ENCODE measurements around the gene RBM17.
"Not testable (repeated sequence)": the region's sequence is repeated elsewhere in the genome, so short reads cannot be mapped to it uniquely, and the experiment has no call there.

RBM17 gene

DNA sequence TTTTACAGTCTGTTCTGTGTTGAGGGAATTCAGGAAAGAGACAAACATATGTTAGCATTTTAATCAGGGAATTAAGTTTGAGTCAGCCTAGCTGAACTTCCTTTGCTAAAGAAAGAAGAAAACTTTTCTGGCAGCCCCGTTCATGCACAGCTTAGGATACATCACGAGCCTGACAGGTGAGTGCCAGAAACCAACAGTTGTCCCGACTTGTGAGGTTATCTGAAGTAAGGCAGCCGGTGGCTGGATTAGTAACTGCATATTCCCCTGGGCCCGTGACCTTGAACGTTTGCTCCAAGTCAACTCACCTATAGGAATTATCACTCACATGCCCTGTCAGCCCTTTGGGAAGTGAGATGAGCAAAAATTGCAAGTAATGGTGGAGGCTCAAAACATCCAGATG, 24.1 kb downstream of the RBM17 start:
- DNase-seq (ENCODE audit: low read depth in 2 of 2), result no peak

DNA sequence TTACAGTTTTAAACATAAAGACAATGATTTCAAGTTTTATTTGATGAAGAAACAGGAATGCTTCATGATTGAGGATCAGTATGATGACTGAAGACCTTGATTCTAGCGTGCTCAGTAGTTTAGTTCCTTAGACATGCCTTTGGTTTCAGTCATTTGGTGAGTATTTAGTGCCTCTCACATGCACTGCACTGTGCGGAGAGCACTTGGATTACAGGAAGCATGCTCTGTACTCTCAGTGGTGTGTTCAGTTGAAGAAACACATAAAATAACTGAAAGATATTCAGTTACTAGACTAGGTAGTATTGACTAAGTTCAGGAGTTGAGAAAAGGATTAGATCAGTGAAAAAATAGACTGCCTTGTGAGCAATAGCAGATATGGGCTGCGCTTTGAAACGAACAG, 25.5 kb downstream of the RBM17 start:
- no peak for DNase-seq (ENCODE audit: low read depth in 2 of 2)

DNA sequence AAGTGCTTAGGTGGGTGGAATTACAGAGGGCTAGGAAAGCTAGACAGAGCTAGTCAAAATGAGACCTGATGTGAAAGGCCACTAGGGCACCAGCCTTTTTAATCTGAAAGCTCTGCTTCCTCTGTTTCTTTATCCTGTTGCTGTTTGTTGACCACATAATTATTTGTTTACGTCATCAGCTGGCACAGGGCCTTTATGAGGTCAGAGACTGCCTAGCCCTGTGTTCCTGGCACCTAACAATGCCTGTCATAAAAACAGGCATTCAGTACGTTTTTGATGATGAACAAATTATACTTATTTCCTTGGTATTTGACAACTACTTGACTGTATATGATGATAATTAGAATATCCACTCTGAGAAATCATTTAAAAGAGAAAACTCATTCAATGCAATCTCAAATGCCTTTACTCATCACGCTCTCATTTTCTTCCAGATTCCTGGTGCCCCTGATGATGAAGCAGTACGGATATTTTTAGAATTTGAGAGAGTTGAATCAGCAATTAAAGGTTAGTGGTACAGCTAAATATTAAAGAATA, 26.0 kb downstream of the RBM17 start:
- no peak for DNase-seq (ENCODE audit: low read depth in 2 of 2)

DNA sequence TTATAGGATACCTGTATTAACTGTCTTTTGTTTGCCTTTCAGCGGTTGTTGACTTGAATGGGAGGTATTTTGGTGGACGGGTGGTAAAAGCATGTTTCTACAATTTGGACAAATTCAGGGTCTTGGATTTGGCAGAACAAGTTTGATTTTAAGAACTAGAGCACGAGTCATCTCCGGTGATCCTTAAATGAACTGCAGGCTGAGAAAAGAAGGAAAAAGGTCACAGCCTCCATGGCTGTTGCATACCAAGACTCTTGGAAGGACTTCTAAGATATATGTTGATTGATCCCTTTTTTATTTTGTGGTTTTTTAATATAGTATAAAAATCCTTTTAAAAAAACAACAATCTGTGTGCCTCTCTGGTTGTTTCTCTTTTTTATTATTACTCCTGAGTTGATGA, 26.6 kb downstream of the RBM17 start:
- DNase-seq (ENCODE audit: low read depth in 2 of 2), result no peak

GRCh38 chr10:6115824-6116350, 27.1 kb downstream of the RBM17 start:
- no peak for DNase-seq (ENCODE audit: low read depth in 2 of 2)

DNA sequence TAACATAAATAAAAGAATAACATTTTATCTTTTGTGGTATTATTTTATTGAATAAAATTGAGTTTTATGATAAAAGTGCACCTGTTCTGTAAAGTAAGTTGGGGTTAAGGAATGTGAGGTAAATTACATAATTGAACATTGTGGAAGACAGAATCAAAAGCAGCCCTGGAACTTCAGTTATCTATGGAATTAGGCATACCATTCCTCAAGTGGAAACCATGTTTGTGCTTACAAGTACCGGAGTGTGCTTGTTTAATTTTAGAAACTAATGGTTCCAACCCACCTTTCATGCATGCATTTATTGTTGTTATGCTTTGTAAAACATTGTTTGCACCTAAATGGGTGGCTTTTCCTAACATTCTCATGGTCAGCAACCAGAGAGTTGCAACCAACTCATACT, 28.0 kb downstream of the RBM17 start:
- DNase-seq (ENCODE audit: low read depth in 2 of 2), result no peak

DNA sequence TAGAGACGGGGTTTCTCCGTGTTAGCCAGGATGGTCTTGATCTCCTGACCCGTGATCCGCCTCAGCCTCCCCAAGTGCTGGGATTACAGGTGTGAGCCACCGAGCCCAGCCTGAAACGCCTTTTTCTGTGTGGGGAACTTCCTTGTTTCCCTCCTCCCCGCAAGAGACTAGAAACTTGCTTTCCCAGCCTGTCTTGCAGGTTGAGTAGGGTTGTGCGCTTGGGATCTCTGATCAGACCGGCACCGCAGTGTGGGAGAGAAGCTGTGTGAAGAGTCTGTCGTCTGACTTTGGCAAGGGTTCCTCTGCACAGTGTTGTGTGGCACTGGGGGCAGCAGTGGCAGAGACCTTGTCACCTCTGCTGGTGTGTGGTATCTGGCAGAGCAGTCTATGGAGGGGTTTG, 28.9 kb downstream of the RBM17 start:
- no peak for DNase-seq (ENCODE audit: low read depth in 2 of 2)

DNA sequence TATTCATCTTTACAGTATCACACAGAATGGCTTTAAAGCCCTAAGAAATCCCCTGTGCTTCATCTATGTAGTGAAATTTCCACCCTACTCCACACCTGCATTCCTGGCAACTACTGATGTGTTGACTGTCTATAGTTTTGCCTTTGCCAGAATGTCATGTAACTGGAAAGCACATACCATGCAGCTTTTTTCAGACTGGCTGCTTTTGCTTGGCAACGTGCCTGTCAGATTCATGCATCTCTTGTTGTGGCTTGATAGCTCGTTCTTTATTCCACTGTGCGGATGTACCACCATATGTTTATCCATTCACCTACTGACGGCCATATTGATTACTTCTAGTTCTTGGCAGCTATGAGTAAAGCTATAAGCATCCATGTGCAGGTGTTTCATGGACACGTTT, 30.6 kb downstream of the RBM17 start:
- DNase-seq (ENCODE audit: low read depth in 2 of 2), result no peak

DNA sequence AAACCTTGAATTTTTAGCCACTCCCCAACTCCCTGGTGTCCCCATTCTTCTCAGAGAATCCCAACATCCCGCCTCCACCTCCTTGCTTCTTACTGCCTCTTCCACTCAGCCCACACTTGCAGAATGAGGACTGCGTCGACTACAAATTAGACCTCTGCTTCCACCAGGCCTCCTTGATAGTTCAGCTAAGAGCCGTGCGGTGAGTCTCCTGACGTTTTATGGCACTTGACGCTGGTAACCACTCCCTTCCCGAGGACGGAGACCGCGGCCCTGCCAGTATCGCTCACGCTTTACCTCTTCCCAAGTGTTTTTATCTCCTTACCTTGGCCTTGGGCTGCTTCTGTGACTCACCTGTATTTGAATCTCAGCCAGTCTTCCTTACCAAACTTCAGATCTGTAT, 31.1 kb downstream of the RBM17 start:
- no peak for DNase-seq (ENCODE audit: low read depth in 2 of 2)

- DNase-seq (ENCODE audit: low read depth in 2 of 2), result no peak
Measured at GRCh38 chr10:6120691-6121090, 31.9 kb downstream of the RBM17 start.

GRCh38 chr10:6121146-6121545, 32.3 kb downstream of the RBM17 start:
- DNase-seq (ENCODE audit: low read depth in 2 of 2), result no peak

- DNase-seq (ENCODE audit: low read depth in 2 of 2), result no peak
Measured at GRCh38 chr10:6123532-6123931, 34.7 kb downstream of the RBM17 start.

GRCh38 chr10:6124666-6125065, 35.8 kb downstream of the RBM17 start:
- no peak for DNase-seq (ENCODE audit: low read depth in 2 of 2)

DNA sequence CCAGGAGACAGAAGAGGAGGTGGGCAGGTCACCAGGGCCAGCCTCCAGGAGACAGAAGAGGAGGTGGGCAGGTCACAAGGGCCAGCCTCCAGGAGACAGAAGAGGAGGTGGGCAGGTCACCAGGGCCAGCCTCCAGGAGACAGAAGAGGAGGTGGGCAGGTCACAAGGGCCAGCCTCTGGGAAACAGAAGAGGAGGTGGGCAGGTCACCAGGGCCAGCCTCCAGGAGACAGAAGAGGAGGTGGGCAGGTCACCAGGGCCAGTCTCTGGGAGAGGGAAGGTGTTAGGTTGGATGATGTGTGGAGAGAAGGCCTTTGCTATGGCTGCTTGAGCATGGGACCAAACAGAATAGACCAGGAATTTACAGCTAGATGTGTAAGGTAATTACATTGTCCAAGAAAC, 38.6 kb downstream of the RBM17 start:
- not testable (repeated sequence) for DNase-seq (ENCODE audit: low read depth in 2 of 2)

- DNase-seq (ENCODE audit: low read depth in 2 of 2), result no peak
Measured at GRCh38 chr10:6128087-6128486, 39.3 kb downstream of the RBM17 start.

- DNase-seq (ENCODE audit: low read depth in 2 of 2), result no peak
Measured at GRCh38 chr10:6128591-6129251, 39.9 kb downstream of the RBM17 start.

GRCh38 chr10:6130848-6131470, 42.1 kb downstream of the RBM17 start:
- DNase-seq (ENCODE audit: low read depth in 2 of 2), result no peak

DNA sequence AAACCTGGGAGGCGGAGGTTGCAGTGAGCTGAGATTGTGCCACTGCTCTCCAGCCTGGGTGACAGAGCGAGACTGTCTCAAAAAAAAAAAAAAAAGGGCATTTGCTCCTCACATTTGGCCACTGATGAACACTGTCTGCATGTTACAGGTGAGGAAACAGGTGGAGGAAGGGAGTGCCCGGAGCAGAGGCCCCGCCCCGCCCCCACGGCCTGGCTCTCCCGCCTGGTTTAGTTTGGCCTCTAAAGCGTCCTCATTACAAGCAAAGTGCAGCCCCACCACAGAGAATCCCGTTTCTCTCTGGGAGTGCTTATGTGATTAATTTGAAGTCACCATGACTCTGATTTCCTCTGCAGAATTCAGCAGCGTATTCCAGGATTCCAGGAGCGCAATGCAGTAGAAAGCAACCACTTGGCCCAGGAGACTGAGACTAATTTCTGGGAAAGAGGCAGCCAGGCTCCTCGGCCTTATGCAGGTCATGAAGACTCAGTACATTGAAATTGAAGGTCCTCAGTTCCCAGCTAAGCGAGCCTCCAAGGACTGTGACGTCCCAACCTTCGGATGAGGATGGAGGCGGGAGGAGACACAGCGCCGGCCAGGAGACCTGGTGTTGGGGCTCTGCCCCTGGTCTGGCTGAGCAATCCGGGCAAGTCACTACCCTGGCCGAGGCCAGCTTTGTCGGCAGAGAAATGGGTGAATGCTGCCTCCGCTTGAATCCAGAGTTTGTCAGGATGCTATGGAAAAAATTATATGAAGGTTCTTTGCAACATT, 44.7 kb downstream of the RBM17 start:
- DNase-seq (ENCODE audit: low read depth in 2 of 2), result no peak

GRCh38 chr10:6134099-6134823, 45.4 kb downstream of the RBM17 start:
- no peak for DNase-seq (ENCODE audit: low read depth in 2 of 2)

- DNase-seq (ENCODE audit: low read depth in 2 of 2), result no peak
Measured at GRCh38 chr10:6135039-6135438, 46.2 kb downstream of the RBM17 start.

DNA sequence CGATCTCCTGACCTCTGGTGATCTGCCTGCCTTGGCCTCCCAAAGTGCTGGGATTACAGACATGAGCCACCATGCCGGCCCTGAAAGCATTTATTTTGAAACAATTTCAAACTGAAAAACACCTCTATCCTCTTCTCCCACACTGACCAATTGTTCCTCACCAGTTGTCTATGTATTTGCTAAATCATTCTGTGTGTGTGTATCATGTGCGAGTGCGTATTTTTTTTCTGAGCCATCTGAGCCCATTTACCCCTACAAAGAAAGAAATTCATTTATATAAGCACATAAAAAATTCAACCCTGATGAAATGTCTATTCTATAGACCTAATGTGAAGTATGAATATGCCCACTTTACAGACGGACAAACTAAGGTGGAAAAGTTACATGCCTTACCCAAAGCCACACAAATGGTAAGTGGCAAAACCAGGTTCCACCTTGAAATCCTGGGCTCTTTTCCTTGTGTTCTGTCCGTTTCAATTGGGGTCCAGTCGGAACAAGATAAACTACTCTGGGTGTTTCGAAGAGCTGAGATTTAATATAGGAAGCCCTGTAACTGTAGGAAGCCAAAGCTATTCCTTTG, 46.8 kb downstream of the RBM17 start:
- no peak for DNase-seq (ENCODE audit: low read depth in 2 of 2)

Data from activated CD8-positive, alpha-beta memory T cell treated with anti-CD3 and anti-CD28 coated beads for 4 hours (primary cell).